ENCODE measurements around the gene EXOC8.

- TF ChIP-seq, protein P1, sequence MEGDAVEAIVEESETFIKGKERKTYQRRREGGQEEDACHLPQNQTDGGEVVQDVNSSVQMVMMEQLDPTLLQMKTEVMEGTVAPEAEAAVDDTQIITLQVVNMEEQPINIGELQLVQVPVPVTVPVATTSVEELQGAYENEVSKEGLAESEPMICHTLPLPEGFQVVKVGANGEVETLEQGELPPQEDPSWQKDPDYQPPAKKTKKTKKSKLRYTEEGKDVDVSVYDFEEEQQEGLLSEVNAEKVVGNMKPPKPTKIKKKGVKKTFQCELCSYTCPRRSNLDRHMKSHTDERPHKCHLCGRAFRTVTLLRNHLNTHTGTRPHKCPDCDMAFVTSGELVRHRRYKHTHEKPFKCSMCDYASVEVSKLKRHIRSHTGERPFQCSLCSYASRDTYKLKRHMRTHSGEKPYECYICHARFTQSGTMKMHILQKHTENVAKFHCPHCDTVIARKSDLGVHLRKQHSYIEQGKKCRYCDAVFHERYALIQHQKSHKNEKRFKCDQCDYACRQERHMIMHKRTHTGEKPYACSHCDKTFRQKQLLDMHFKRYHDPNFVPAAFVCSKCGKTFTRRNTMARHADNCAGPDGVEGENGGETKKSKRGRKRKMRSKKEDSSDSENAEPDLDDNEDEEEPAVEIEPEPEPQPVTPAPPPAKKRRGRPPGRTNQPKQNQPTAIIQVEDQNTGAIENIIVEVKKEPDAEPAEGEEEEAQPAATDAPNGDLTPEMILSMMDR (IDR thresholded peaks at IDR 0.05): no peak
- TF ChIP-seq ESRRA (IDR thresholded peaks at IDR 0.05; ENCODE audit: borderline replicate concordance, low read length): no peak
- no peak for TF ChIP-seq POLR2A (IDR thresholded peaks at IDR 0.05; ENCODE audit: low read length)
- no peak for TF ChIP-seq BCL3 (IDR thresholded peaks at IDR 0.05)
- TF ChIP-seq, protein P2, sequence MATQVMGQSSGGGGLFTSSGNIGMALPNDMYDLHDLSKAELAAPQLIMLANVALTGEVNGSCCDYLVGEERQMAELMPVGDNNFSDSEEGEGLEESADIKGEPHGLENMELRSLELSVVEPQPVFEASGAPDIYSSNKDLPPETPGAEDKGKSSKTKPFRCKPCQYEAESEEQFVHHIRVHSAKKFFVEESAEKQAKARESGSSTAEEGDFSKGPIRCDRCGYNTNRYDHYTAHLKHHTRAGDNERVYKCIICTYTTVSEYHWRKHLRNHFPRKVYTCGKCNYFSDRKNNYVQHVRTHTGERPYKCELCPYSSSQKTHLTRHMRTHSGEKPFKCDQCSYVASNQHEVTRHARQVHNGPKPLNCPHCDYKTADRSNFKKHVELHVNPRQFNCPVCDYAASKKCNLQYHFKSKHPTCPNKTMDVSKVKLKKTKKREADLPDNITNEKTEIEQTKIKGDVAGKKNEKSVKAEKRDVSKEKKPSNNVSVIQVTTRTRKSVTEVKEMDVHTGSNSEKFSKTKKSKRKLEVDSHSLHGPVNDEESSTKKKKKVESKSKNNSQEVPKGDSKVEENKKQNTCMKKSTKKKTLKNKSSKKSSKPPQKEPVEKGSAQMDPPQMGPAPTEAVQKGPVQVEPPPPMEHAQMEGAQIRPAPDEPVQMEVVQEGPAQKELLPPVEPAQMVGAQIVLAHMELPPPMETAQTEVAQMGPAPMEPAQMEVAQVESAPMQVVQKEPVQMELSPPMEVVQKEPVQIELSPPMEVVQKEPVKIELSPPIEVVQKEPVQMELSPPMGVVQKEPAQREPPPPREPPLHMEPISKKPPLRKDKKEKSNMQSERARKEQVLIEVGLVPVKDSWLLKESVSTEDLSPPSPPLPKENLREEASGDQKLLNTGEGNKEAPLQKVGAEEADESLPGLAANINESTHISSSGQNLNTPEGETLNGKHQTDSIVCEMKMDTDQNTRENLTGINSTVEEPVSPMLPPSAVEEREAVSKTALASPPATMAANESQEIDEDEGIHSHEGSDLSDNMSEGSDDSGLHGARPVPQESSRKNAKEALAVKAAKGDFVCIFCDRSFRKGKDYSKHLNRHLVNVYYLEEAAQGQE (IDR thresholded peaks at IDR 0.05): no peak
- TF ChIP-seq SMC3 (IDR thresholded peaks at IDR 0.05): no peak
- no peak for TF ChIP-seq RCOR1 (IDR thresholded peaks at IDR 0.05; ENCODE audit: low read depth, low read length)
- no peak for TF ChIP-seq PHF8 (IDR thresholded peaks at IDR 0.05; ENCODE audit: borderline replicate concordance, low read depth)
- TF ChIP-seq KDM1A (IDR thresholded peaks at IDR 0.05; ENCODE audit: low read depth): no peak
- no peak for TF ChIP-seq SREBF2 (IDR thresholded peaks at IDR 0.05)
Observed at GRCh38 chr1:231334952-231335351, 2.7 kb downstream of the EXOC8 start.
